ENCODE data around the gene NIPSNAP2.

- TF ChIP-seq CTCF (IDR thresholded peaks at IDR 0.05): no peak
- no peak for TF ChIP-seq POLR2A (IDR thresholded peaks at IDR 0.05)
Observed at GRCh38 chr7:55966851-55967250, 2.5 kb downstream of the NIPSNAP2 start.
